WERI-Rb-1 (cell line): ENCODE results near the gene KRT2.

ENCODE experiments used
- DNase-seq: peaks from one replicate; pipeline ENCODE4 v3.0.0-alpha.2; 2020
- H3K27ac ChIP-seq: fragments of 250-450 bp; sonication (Bioruptor Pico); 2 replicates; pipeline ENCODE4 v1.5.1; 2020; ENCODE audit warnings: mild to moderate bottlenecking, moderate library complexity
- H3K27me3 ChIP-seq: fragments of 250-450 bp; sonication (Bioruptor Pico); 2 replicates; pipeline ENCODE4 v1.5.1; 2021; ENCODE audit warnings: mild to moderate bottlenecking, low read depth, moderate library complexity; ENCODE audit not compliant: insufficient read depth, severe bottlenecking
- H3K36me3 ChIP-seq: fragments of 250-450 bp; sonication (Bioruptor Pico); 2 replicates; pipeline ENCODE4 v1.5.1; 2020; ENCODE audit warnings: mild to moderate bottlenecking, moderate library complexity
- H3K4me3 ChIP-seq: 2 replicates; pipeline ENCODE4 v1.5.1; 2011; ENCODE audit warnings: low read depth, mild to moderate bottlenecking, control low read depth, low read length
- H3K9me3 ChIP-seq: fragments of 250-450 bp; sonication (Bioruptor Pico); 2 replicates; pipeline ENCODE4 v1.5.1; 2021; ENCODE audit warnings: mild to moderate bottlenecking, moderate library complexity; ENCODE audit not compliant: severe bottlenecking
- TF ChIP-seq, protein P1 (sequence below): IDR thresholded peaks from 2 replicates; pipeline ENCODE4 v1.5.1; 2011; ENCODE audit warnings: low read depth, mild to moderate bottlenecking, control low read depth, inconsistent platforms, low read length

Gene KRT2

DNA sequence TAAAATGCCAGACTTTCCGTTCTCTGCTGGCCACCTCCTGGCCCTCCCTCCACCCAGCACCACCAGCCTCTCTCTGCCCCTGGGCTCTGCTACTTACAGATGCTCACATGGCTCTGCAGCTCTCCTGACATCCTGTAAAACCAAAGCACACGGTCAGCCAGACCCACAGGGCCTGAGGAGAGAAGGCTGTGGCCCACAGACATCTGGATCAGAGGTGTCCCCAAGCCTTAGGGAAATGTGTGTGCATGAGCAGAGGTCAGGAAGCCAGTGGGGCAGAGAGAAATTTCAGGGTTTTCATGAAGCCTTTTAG, 39.8 kb upstream of the KRT2 start:
- no peaks in the 10 kb centered on the region for H3K36me3 ChIP-seq
- H3K27ac ChIP-seq, result no peak overlapping the region
- no peak overlapping the region for H3K4me3 ChIP-seq
- no peak for DNase-seq
- TF ChIP-seq, protein P1, sequence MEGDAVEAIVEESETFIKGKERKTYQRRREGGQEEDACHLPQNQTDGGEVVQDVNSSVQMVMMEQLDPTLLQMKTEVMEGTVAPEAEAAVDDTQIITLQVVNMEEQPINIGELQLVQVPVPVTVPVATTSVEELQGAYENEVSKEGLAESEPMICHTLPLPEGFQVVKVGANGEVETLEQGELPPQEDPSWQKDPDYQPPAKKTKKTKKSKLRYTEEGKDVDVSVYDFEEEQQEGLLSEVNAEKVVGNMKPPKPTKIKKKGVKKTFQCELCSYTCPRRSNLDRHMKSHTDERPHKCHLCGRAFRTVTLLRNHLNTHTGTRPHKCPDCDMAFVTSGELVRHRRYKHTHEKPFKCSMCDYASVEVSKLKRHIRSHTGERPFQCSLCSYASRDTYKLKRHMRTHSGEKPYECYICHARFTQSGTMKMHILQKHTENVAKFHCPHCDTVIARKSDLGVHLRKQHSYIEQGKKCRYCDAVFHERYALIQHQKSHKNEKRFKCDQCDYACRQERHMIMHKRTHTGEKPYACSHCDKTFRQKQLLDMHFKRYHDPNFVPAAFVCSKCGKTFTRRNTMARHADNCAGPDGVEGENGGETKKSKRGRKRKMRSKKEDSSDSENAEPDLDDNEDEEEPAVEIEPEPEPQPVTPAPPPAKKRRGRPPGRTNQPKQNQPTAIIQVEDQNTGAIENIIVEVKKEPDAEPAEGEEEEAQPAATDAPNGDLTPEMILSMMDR, result no peak
- H3K9me3 ChIP-seq, result no peaks in the 10 kb centered on the region
- H3K27me3 ChIP-seq, result peaks cover 95% of the 10 kb centered on the region

DNA sequence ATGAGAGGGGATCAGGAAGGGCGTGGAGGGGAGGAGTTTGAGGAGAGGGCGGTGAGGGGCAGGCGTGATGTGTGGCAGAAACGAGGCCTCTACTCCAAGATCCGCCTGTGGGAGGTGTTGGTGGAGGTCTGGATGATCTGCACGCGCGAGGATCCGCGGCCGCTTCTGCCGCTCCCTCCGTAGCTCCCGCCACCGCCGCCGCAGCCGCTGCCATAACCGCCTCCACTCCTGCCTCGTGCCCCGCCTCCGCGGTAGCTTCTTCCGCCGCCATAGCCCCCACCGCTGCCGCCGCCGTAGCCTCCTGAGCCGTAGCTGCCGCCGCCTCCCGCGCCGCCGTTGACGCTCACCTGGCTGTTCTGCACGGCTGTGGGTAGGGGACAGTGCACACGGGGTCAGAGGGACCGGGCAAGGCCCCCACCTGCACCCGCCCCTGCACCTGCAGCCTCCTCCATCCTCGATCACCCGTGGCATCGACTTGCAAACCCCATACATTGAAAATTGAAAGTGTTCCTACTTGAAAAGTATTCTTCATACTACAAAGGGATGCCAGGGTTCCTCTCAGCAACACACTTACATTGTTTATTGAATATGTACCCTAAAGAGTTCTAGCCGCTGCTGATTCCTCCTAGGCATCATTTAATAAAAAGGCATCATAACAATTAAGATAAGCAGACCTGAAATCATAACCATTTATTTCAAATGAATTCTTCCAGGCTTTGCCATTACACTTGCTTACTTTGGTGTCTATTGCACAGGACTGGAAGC, 39.2 kb upstream of the KRT2 start:
- H3K27me3 ChIP-seq, result peaks cover 95% of the 10 kb centered on the region
- no peak overlapping the region for H3K27ac ChIP-seq
- TF ChIP-seq, protein P1, result no peak
- no peaks in the 10 kb centered on the region for H3K36me3 ChIP-seq
- no peaks in the 10 kb centered on the region for H3K9me3 ChIP-seq
- no peak for DNase-seq
- no peak overlapping the region for H3K4me3 ChIP-seq

DNA sequence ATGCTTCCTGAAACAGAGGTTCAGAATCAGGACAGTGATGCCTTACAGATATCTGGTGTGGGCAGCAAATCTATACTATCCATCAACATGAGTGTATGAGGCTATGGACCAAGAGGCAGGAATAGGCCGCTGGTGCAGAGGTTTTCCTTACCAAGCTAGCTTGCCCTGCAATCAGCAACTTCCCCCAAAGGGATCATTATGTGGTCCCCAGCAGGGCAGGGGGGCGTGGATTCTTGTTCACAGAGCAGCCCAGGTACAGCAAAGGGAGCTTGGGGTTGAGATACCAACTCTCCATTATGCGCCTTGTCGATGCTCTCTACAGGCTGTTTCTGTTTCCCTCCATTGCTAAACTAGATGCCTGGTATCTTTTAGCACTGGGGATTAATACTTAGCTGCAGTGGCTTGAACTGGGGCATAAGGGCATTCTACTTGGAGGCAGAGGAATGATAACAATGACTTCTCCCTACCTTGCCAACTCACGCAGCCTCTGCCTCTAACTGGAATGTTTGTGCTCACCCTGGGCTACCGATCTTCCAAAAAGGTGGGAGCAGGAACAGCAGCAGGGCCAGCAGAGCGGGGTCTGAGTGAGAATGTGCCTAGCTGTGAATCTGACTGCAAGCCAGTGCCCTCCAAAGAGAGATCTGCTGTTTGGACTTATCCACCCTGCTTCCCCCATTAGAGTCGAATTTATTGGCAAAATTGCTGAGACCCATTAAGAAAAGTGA, 38.5 kb upstream of the KRT2 start:
- no peak overlapping the region for H3K27ac ChIP-seq
- H3K4me3 ChIP-seq, result no peak overlapping the region
- TF ChIP-seq, protein P1, result no peak
- H3K36me3 ChIP-seq, result no peaks in the 10 kb centered on the region
- no peaks in the 10 kb centered on the region for H3K9me3 ChIP-seq
- no peak for DNase-seq
- peaks cover 95% of the 10 kb centered on the region for H3K27me3 ChIP-seq

DNA sequence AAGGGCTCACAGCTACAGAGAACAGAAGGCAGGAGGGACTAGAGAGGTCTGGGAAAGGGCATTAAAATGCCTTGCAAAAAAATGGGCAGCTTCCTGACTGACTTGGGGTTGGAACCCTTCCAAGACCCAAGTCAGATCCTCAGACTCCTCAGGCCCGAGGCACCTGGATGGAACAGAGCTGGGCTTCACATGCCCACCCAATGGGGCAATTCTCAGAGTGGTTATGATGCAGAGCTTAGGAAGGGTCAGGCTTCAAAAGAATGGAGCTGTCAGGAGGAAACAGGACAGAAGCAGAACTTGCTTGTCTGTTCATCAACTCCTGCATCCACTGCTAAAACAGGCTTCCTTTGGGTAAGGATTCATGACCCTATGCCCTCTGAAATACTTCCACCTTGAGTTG, 37.9 kb upstream of the KRT2 start:
- Histone ChIP-seq H3K27ac (no peak overlapping the region), H3K9me3 (no peaks in the 10 kb centered on the region), H3K36me3 (no peaks in the 10 kb centered on the region), H3K4me3 (no peak overlapping the region), H3K27me3 (peaks cover 95% of the 10 kb centered on the region)
- TF ChIP-seq, protein P1, result no peak
- no peak for DNase-seq

DNA sequence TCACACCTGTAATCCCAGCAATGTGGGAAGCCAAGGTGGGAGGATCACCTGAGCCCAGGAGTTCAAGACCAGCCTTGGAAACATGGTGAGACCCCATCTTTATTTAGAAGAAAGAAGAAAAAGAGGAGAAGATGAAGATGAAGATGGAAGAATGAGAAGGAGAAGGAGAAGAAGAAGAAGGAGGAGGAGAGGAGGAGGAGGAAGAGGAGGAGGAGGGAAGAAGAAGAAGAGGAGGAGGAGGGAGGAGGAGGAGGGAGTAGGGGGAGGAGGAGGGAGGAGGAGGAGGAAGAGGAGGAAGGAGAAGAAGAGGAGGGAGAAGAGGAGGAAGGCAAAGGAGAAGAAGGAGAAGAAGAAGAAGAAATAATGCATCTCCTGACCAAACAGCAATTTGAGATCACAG, 37.2 kb upstream of the KRT2 start:
- Histone ChIP-seq H3K27ac (no peak overlapping the region), H3K9me3 (no peaks in the 10 kb centered on the region), H3K4me3 (no peak overlapping the region), H3K36me3 (no peaks in the 10 kb centered on the region), H3K27me3 (peaks cover 95% of the 10 kb centered on the region)
- no peak for DNase-seq
- TF ChIP-seq, protein P1, result no peak

DNA sequence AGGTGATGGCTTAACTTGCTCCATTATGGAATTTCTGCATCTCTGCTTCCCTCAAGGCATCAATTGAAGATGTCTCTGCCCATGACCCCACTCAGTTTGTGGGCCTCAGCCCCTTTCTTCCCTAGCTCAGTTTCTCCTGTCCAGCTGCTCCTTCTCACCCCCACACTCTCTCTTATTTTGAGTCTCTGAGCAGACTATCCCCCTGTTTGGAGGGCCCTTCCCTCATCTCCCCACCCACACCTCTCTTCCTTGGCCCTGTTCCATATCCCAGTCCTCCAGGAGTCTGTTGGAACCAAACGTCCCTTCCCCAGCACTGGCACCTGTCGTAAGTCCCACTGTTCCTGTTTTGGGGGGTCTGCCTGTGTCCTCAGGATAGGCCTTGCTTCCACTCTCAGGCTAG, 36.5 kb upstream of the KRT2 start:
- H3K27me3 ChIP-seq, result peaks cover 97% of the 10 kb centered on the region
- TF ChIP-seq, protein P1, result no peak
- no peak for DNase-seq
- no peak overlapping the region for H3K4me3 ChIP-seq
- no peaks in the 10 kb centered on the region for H3K36me3 ChIP-seq
- no peak overlapping the region for H3K27ac ChIP-seq
- H3K9me3 ChIP-seq, result no peaks in the 10 kb centered on the region
